Karpas-422 (cell line): Measurements from ENCODE around the gene FBXO28. TPM values are rescaled to one million over a fixed set of nuclear protein-coding genes. Genes with fewer than 3 reads are reported as not detected.
A peak's percentile ranks its signal among the peaks of the same experiment; 100 is the strongest.

Experiments
- DNase-seq: peaks from one replicate; pipeline ENCODE4 v3.0.0-alpha.2; 2015
- H2AFZ ChIP-seq: fragments of 200-600 bp; sonication (generic); 2 replicates; pipeline ENCODE4 v1.6.1; 2014; ENCODE audit warnings: antibody characterized with exemption, low read length, mixed read lengths
- H3K27ac ChIP-seq: fragments of 200-600 bp; sonication (generic); 2 replicates; pipeline ENCODE4 v1.5.1; 2014; ENCODE audit warnings: mild to moderate bottlenecking, low read length, moderate library complexity
- H3K27me3 ChIP-seq: fragments of 200-600 bp; sonication (generic); 2 replicates; pipeline ENCODE4 v1.6.1; 2014; ENCODE audit warnings: low read length, mixed read lengths
- H3K36me3 ChIP-seq: fragments of 200-600 bp; sonication (generic); 2 replicates; pipeline ENCODE4 v1.6.1; 2014; ENCODE audit warnings: low read length, mixed read lengths; ENCODE audit not compliant: insufficient read depth
- H3K4me1 ChIP-seq: fragments of 200-600 bp; sonication (generic); 2 replicates; pipeline ENCODE4 v1.6.1; 2014; ENCODE audit warnings: mild to moderate bottlenecking, low read length, mixed read lengths
- H3K4me2 ChIP-seq: fragments of 200-600 bp; sonication (generic); 2 replicates; pipeline ENCODE4 v1.6.1; 2014; ENCODE audit warnings: low read length, low read depth, mild to moderate bottlenecking; ENCODE audit not compliant: poor library complexity, severe bottlenecking
- H3K4me3 ChIP-seq: fragments of 200-600 bp; sonication (generic); 2 replicates; pipeline ENCODE4 v1.5.1; 2014; ENCODE audit warnings: mild to moderate bottlenecking, antibody characterized with exemption, low read length, mixed read lengths
- H3K79me2 ChIP-seq: fragments of 200-600 bp; sonication (generic); 2 replicates; pipeline ENCODE4 v1.6.1; 2014; ENCODE audit warnings: mild to moderate bottlenecking, low read length, mixed read lengths
- H3K9ac ChIP-seq: fragments of 200-600 bp; sonication (generic); 2 replicates; pipeline ENCODE4 v1.6.0; 2014; ENCODE audit warnings: low read length
- H3K9me2 ChIP-seq: fragments of 200-600 bp; sonication (generic), shearing (Covaris generic); replicated peaks from 2 replicates; pipeline ENCODE4 v1.6.0; 2014; ENCODE audit warnings: mild to moderate bottlenecking, low read length, moderate library complexity; ENCODE audit not compliant: insufficient read depth
- H3K9me3 ChIP-seq: fragments of 300-700, 200-600 bp; sonication (generic); 2 replicates; pipeline ENCODE4 v1.6.1; 2014; ENCODE audit warnings: low read length, mixed read lengths
- H4K20me1 ChIP-seq: fragments of 200-600 bp; sonication (generic); 2 replicates; pipeline ENCODE4 v1.6.1; 2014; ENCODE audit warnings: mild to moderate bottlenecking, antibody characterized with exemption, low read length, low read depth; ENCODE audit not compliant: insufficient read depth
- total RNA-seq: library from RNA; depleted of rRNA; stranded (reverse); fragments of >200 nt; shearing (Covaris generic); gene quantifications from 2 replicates; pipeline ENCODE4 v1.2.3, GENCODE V29; 2014; ENCODE audit warnings: low replicate concordance

Gene FBXO28
- total RNA-seq, 1 experiment from 2014 or later, result 33.4 TPM

DNA sequence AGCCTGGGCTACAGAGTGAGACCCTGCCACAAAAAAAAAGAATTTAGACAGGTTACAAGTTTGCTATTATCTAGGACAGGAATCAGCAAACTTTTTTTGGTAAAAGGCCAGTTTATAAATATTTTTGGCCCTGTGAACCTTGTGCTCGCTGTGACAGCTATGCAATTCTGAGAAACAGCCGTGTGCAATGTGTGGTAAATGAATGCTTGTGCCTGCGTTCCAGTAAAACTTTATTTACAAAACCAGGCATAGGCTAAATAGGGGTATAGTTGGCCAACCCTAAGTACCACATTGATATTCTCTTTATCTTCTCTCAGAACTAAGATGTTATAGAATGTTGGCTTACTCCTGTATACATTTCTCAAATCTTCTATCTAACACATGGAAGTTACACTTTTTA is 24.3 kb downstream of the FBXO28 start:
- H3K4me1 ChIP-seq, result no peaks in the 10 kb centered on the region
- H3K27ac ChIP-seq, result no peak overlapping the region
- no peaks in the 10 kb centered on the region for H3K27me3 ChIP-seq
- DNase-seq, result no peak
- H3K9ac ChIP-seq, result no peak overlapping the region
- H4K20me1 ChIP-seq, result no peaks in the 10 kb centered on the region
- H3K36me3 ChIP-seq, result peaks cover 30% of the 10 kb centered on the region
- H3K9me3 ChIP-seq, result no peaks in the 10 kb centered on the region
- H2AFZ ChIP-seq, result no peak overlapping the region
- no peak overlapping the region for H3K4me3 ChIP-seq
- no peak overlapping the region for H3K4me2 ChIP-seq
- no peaks in the 10 kb centered on the region for H3K9me2 ChIP-seq
- H3K79me2 ChIP-seq, result peaks cover 22% of the 10 kb centered on the region

DNA sequence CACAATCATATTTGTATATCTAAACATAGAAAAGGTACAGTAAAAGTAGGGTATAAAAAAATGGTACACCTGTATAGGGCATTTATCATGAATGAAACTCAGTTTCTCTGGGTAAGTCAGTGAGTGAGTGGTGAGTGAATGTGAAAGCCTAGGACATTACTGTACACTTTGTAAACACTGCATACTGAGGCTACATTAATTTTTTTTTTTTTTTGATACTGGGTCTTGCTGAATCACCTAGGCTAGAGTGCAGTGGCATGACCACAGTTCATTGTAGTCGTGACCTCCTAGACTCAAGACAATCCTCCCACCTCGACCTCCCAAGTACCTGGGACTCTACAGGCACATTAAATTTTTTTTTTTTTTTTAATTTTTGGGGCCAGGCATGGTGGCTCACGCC is 27.8 kb downstream of the FBXO28 start:
- Histone ChIP-seq H3K4me2 (no peak overlapping the region), H3K27ac (no peak overlapping the region), H3K9me3 (no peaks in the 10 kb centered on the region), H3K9ac (no peak overlapping the region), H3K4me1 (no peaks in the 10 kb centered on the region), H2AFZ (no peak overlapping the region), H3K9me2 (no peaks in the 10 kb centered on the region), H3K36me3 (peaks cover 17% of the 10 kb centered on the region; the same call in 1 of the 2 replicates), H3K79me2 (peaks cover 17% of the 10 kb centered on the region), H3K27me3 (no peaks in the 10 kb centered on the region), H3K4me3 (no peak overlapping the region), H4K20me1 (no peaks in the 10 kb centered on the region)
- no peak for DNase-seq

DNA sequence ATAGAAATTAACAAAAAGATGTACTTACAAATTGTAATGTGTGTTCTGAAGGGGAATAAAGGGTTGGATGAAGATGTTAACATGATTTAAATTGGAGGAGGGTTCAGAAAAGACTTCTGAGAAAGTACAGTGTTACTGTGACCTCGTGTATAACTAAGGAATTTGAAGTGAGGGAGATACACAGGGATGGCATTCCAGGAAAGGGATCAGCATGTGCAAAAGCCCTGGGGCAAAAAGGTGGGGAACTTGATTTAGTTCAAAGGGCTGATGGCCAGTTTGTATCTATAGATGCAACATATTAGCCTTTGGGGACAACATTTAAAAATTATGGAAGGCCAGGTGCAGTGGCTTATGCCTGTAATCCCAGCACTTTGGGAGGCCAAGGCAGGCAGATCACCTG is 35.8 kb downstream of the FBXO28 start:
- no peaks in the 10 kb centered on the region for H3K27me3 ChIP-seq
- no peak for DNase-seq
- H3K4me1 ChIP-seq, result no peaks in the 10 kb centered on the region
- H2AFZ ChIP-seq, result no peak overlapping the region
- H3K9ac ChIP-seq, result no peak overlapping the region
- peaks cover 33% of the 10 kb centered on the region for H3K79me2 ChIP-seq
- no peak overlapping the region for H3K27ac ChIP-seq
- H3K4me2 ChIP-seq, result no peak overlapping the region
- H3K9me3 ChIP-seq, result no peaks in the 10 kb centered on the region
- H3K4me3 ChIP-seq, result no peak overlapping the region
- 0 out of 2 replicates have a peak, but pooled peaks cover 5% of the 10 kb centered on the region for H4K20me1 ChIP-seq
- H3K9me2 ChIP-seq, result no peaks in the 10 kb centered on the region
- peaks cover 4% of the 10 kb centered on the region; the same call in 1 of the 2 replicates for H3K36me3 ChIP-seq

DNA sequence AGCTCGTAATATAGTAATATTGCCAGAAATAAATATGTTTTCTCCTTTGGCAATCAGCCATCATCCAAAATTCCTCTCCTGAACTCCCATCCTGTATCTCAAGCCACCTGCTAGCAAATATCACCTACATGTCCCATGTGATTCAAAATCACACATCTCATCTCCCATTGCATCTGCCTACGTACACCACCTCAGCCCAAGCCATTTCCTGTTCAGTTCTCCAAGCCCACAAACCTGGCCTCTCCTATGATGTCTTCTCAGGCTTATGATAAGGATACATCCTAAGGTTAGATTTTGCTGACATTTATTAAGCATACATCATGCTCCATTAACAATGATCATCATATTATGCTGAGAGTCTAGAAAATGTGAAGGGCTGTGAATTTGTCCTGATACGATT is 37.2 kb downstream of the FBXO28 start:
- Histone ChIP-seq H3K79me2 (peaks cover 28% of the 10 kb centered on the region), H3K9me2 (no peaks in the 10 kb centered on the region), H3K27ac (no peak overlapping the region), H3K27me3 (no peaks in the 10 kb centered on the region), H3K9me3 (no peaks in the 10 kb centered on the region), H3K4me3 (no peak overlapping the region), H3K9ac (no peak overlapping the region), H2AFZ (no peak overlapping the region), H3K36me3 (peaks cover 10% of the 10 kb centered on the region; the same call in 1 of the 2 replicates), H3K4me2 (no peak overlapping the region), H4K20me1 (0 out of 2 replicates have a peak, but pooled peaks cover 5% of the 10 kb centered on the region), H3K4me1 (no peaks in the 10 kb centered on the region)
- DNase-seq, result no peak

DNA sequence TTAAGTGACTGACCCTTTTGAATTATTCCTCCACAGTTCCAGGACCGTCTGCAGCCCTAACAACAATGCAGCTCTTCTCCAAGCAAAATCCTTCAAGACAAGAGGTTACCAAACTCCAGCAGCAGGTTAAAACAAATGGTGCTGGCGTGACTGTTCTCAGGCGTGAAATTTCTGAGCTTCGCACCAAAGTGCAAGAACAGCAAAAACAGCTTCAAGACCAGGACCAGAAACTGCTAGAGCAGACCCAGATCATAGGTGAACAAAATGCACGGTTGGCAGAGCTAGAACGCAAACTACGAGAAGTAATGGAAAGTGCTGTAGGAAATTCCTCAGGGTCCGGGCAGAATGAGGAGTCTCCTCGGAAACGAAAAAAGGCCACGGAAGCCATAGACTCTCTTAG is 43.4 kb downstream of the FBXO28 start:
- H4K20me1 ChIP-seq, result 0 out of 2 replicates have a peak, but pooled peaks cover 5% of the 10 kb centered on the region
- H3K4me3 ChIP-seq, result no peak overlapping the region
- no peak overlapping the region for H3K27ac ChIP-seq
- H3K9ac ChIP-seq, result no peak overlapping the region
- H3K79me2 ChIP-seq, result peaks cover 6% of the 10 kb centered on the region; the same call in 1 of the 2 replicates
- H3K4me2 ChIP-seq, result no peak overlapping the region
- H3K9me2 ChIP-seq, result no peaks in the 10 kb centered on the region
- no peaks in the 10 kb centered on the region for H3K9me3 ChIP-seq
- H3K4me1 ChIP-seq, result no peaks in the 10 kb centered on the region
- no peak for DNase-seq
- H2AFZ ChIP-seq, result no peak overlapping the region
- H3K36me3 ChIP-seq, result peaks cover 53% of the 10 kb centered on the region; the same call in 1 of the 2 replicates
- H3K27me3 ChIP-seq, result no peaks in the 10 kb centered on the region

DNA sequence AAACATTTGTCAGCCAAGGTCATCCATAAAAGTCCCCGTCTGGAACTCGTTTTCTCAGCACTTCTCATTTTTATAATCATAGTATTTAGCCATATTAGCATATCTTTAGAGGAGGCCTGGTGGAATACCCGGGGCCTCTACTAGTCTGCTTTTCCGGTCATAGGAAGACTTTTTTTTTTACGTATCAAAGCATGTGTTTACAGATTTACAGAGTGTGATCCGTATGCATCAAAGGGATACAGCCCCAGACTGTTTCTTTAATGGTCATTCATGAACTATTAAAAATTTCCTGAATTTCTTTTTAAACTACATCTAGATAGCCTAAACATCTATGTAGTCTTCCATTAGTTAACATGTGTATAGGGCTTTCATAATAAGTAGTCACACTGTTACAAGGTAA is 45.6 kb downstream of the FBXO28 start:
- no peak overlapping the region for H3K27ac ChIP-seq
- H3K79me2 ChIP-seq, result no peaks in the 10 kb centered on the region
- no peak for DNase-seq
- peaks cover 49% of the 10 kb centered on the region; the same call in 1 of the 2 replicates for H3K36me3 ChIP-seq
- H4K20me1 ChIP-seq, result 0 out of 2 replicates have a peak, but pooled peaks cover 1% of the 10 kb centered on the region
- no peak overlapping the region for H3K9ac ChIP-seq
- H3K4me1 ChIP-seq, result no peaks in the 10 kb centered on the region
- H3K9me3 ChIP-seq, result no peaks in the 10 kb centered on the region
- no peak overlapping the region for H3K4me2 ChIP-seq
- H2AFZ ChIP-seq, result no peak overlapping the region
- H3K9me2 ChIP-seq, result no peaks in the 10 kb centered on the region
- no peaks in the 10 kb centered on the region for H3K27me3 ChIP-seq
- H3K4me3 ChIP-seq, result no peak overlapping the region

DNA sequence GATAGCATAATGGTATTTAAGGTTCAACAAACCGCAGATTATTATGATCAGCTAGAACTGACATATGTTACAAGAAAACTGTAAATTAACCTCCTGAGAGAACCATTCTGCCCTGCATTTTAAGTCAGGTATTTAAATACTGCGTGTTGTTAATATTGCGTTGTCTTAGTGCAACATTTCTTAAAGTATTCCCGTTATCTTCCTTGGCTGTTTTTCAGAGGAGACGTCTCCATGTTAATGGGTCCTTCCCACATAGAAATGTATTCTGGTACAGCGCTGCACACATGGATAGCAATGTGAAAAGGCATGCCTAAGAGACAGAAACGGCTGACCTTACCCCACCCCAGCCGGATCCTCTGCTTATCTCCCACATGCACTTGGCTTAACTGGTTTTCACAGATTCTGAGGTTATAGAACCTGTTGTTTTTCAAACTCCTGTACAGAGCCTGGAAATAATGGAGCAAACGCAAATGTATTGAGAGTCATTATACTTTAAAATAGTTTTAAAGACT is 46.3 kb downstream of the FBXO28 start:
- H3K4me1 ChIP-seq, result no peaks in the 10 kb centered on the region
- no peak overlapping the region for H3K4me2 ChIP-seq
- H3K9me3 ChIP-seq, result no peaks in the 10 kb centered on the region
- H2AFZ ChIP-seq, result no peak overlapping the region
- H3K79me2 ChIP-seq, result no peaks in the 10 kb centered on the region
- 0 out of 2 replicates have a peak, but pooled peaks cover 3% of the 10 kb centered on the region for H4K20me1 ChIP-seq
- no peak for DNase-seq
- H3K27me3 ChIP-seq, result no peaks in the 10 kb centered on the region
- H3K36me3 ChIP-seq, result peaks cover 49% of the 10 kb centered on the region; the same call in 1 of the 2 replicates
- H3K27ac ChIP-seq, result no peak overlapping the region
- no peak overlapping the region for H3K9ac ChIP-seq
- H3K4me3 ChIP-seq, result no peak overlapping the region
- no peaks in the 10 kb centered on the region for H3K9me2 ChIP-seq

DNA sequence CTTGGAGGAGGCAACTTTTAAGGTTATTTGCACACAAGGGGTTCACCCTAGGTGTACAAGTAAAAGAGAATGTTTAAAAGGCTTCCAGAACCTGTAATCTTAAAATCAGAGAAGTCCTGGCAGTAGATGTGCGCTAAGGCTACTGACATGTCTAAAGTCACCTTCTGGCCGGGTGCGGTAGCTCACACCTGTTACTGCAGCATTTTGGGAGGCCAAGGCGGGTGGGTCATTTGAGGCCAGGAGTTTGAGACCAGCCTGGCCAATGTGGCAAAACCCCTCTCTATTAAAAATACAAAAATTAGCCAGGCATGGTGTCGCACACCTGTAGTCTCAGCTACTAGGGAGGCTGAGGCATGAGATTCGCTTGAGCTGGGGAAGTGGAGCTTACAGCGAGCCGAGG is 48.9 kb downstream of the FBXO28 start:
- H4K20me1 ChIP-seq, result 0 out of 2 replicates have a peak, but pooled peaks cover 3% of the 10 kb centered on the region
- no peaks in the 10 kb centered on the region for H3K4me1 ChIP-seq
- H3K27ac ChIP-seq, result no peak overlapping the region
- H2AFZ ChIP-seq, result no peak overlapping the region
- peaks cover 32% of the 10 kb centered on the region; the same call in 1 of the 2 replicates for H3K36me3 ChIP-seq
- no peaks in the 10 kb centered on the region for H3K9me2 ChIP-seq
- H3K9ac ChIP-seq, result no peak overlapping the region
- no peak overlapping the region for H3K4me3 ChIP-seq
- no peaks in the 10 kb centered on the region for H3K9me3 ChIP-seq
- H3K4me2 ChIP-seq, result no peak overlapping the region
- DNase-seq, result peak; percentile 38
- H3K27me3 ChIP-seq, result no peaks in the 10 kb centered on the region
- H3K79me2 ChIP-seq, result no peaks in the 10 kb centered on the region
